ENCODE results near the gene OR1F1. TPM values are rescaled to one million over a fixed set of nuclear protein-coding genes. Genes with fewer than 3 reads are reported as not detected.

Gene OR1F1
- total and polyA plus RNA-seq, 7 donors, result not detected

- WGBS, 2 donors, result 2 to 3% methylated on average over 41 of the region's 41 CpGs
Observed at GRCh38 chr16:3149630-3150345, 38.2 kb upstream of the OR1F1 start.

GRCh38 chr16:3150346-3151218 lies 37.4 kb upstream of the OR1F1 start:
- Histone ChIP-seq H3K9me3 (no peaks in the 10 kb centered on the region), H3K4me1 (peaks cover 0 to 28% (median 24%) of the 10 kb centered on the region in 4 donors), H3K27me3 (no peaks in the 10 kb centered on the region), H3K4me3 (peak overlapping the region; percentile 47 to 72 (median 66)), H3K27ac (peak overlapping the region; percentile 80 to 93 (median 88)), H3K36me3 (no peaks in the 10 kb centered on the region)
- peak; percentile 97 for DNase-seq
- WGBS, 2 donors, result 1% methylated on average over 62 of the region's 62 CpGs
- intact Hi-C loops (cut with DNase I), result loop anchor here (5.0 to 10.0 kb wide), 3 partner anchors 132 to 376 kb away; partner anchors contain the start of genes ELOB, FLYWCH1 and ZNF263
- TF ChIP-seq POLR2AphosphoS5 (IDR thresholded peaks at IDR 0.05) (peak in 2 of 4 donors; percentile 25 to 58), CTCF (IDR thresholded peaks at IDR 0.05) (no peak)

More at GRCh38 chr16:3149630-3150345, 38.2 kb upstream of the OR1F1 start:
- H3K9me3 ChIP-seq, result no peaks in the 10 kb centered on the region
- H3K27me3 ChIP-seq, result no peaks in the 10 kb centered on the region
- DNase-seq, result peak; percentile 83
- H3K36me3 ChIP-seq, result no peaks in the 10 kb centered on the region
- intact Hi-C loops (cut with DNase I), result loop anchor here (5.0 to 10.0 kb wide), 3 partner anchors 133 to 375 kb away; partner anchors contain the start of genes ELOB, FLYWCH1 and ZNF263
- TF ChIP-seq EP300 (IDR thresholded peaks at IDR 0.05) (no peak), CTCF (IDR thresholded peaks at IDR 0.05) (peak in 2 of 4 experiments; percentile 27 to 40)
- H3K4me3 ChIP-seq, result peak overlapping the region; percentile 47 to 72 (median 66)
- peaks cover 0 to 28% (median 24%) of the 10 kb centered on the region in 4 donors for H3K4me1 ChIP-seq
- H3K27ac ChIP-seq, result peak overlapping the region; percentile 80 to 93 (median 88)

- H3K4me3 ChIP-seq, result peak overlapping the region; percentile 34 to 52 (median 44)
Observed at GRCh38 chr16:3152027-3152276, 36.1 kb upstream of the OR1F1 start.

More at GRCh38 chr16:3152027-3152276, 36.1 kb upstream of the OR1F1 start:
- intact Hi-C loops (cut with DNase I), result loop anchor here (5.0 to 10.0 kb wide), 3 partner anchors 130 to 377 kb away; partner anchors contain the start of genes ELOB, FLYWCH1 and ZNF263
- H3K9me3 ChIP-seq, result no peaks in the 10 kb centered on the region
- H3K27me3 ChIP-seq, result no peaks in the 10 kb centered on the region
- H3K36me3 ChIP-seq, result no peaks in the 10 kb centered on the region
- peak overlapping the region; percentile 68 to 77 (median 74) for H3K27ac ChIP-seq
- TF ChIP-seq CTCF (IDR thresholded peaks at IDR 0.05) (peak in 1 of 4 experiments; percentile 5), POLR2AphosphoS5 (IDR thresholded peaks at IDR 0.05) (no peak)
- DNase-seq, result no peak
- WGBS, 2 donors, result 3 to 4% methylated on average over 15 of the region's 15 CpGs
- H3K4me1 ChIP-seq, result peaks cover 0 to 28% (median 24%) of the 10 kb centered on the region in 4 donors

Measured in sigmoid colon (tissue), 7 donors.